ENCODE results near the gene ROCK1.

ROCK1 gene

DNA sequence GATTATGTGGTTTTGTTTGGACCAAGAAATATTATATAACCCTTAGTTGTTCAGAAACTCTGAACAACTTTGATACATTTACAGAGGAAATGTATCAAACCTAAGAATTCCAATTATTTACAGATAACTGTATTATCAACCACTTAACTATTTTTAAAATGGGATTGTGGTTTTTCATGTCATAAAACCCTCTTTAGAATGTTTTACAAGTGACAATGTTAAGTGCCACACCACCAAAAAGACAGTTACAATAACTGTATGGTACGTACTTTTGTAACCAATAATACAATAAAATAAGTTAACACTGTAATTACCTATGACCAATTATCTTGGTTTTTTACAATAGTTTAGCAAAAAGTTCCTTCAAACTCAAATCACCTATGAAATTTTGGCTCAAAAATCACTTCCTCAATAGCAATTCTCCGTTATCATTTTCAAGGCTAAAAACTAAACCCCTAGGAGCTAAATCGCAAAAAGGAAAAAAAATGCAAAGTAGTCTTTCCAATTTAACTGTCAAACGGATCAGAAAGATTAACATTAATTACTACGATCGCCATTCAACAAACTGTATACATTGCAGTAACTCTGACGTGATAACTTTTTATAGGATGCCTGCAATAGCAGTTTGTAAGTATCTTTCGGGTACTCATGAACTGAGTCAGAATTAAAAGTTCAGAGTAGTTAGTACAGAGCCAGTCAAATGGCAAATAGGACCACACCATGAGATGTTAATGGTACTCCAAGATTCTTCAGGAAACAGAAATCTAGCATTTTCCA is 1.5 kb downstream of the ROCK1 start:
- in situ Hi-C loops (cut with HindIII; ENCODE audit: low sequenced_read_pairs) = no loop called here

DNA sequence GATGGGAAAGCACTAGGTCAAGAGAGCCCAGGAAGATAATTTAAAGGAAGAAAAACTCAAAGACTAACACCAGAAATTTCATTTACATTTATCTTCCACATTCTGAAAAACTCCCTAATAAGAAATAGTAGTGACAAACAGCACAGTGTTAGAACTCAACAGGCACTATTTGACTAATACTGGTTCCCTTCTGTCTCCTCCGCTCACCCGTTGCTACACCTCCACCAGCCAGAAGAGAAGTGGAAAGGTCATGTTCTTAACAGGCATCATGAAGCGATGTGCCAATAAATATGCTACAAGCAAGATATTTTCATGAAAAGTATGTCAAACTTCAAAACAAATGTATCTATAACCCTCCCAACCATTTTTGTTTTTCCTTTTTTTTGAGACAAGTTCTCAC is 5.7 kb downstream of the ROCK1 start:
- in situ Hi-C loops (cut with HindIII; ENCODE audit: low sequenced_read_pairs) = no loop called here

DNA sequence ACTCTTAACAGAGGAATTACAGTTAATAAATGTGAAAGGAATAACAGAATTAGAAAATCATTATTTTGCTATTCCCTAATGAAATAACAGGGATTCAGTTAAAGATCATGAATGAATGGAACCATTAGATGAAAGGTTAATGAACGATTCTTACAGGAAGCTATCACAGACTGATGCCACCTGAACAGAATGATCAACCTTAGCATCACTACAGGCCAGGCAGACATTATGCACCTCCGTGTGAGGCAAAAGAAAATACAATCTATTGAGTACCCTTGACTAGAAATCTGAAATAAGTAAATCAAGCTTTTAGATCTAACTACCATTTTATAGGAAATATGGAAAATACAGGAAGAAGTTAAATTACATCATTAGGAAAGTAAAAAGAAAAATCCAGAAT is 10.4 kb downstream of the ROCK1 start:
- in situ Hi-C loops (cut with HindIII; ENCODE audit: low sequenced_read_pairs) = no loop called here

DNA sequence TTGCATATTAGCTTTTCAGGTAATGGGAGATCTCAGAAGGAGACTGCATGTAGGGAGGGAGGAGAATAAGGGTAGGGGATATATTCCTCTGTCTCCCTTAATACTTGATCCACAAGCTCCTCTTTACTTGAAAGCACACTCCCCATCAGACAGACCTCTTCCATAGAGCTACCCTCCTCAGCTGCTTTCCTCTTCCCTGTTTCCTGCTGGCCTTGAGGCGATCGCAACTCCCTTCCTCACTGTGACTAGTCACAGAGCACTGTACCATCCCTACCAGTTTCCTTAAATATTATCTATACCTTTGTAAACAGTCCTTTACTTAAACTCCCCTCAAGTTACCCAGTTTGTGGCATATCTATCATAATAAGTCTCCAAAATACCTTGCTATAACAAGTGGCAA is 10.9 kb downstream of the ROCK1 start:
- in situ Hi-C loops (cut with HindIII; ENCODE audit: low sequenced_read_pairs) = no loop called here

DNA sequence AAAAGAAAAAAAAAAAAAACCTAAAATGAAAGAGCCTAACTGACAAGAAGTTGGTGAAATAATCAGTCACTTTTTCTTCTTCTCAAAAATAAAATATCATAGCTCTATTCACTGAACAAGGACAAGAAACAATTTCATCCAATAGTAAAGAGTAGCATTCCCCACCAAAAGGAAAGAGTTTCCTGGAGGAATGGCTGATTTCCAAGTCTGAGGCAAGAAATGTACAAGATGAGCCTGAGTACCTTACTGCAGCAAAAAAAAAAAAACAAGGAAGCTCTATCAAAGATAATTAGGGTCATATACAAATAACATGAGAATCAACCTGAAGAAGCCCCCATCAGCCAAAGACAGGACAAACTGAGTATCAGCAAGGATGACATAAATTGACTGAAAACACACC is 11.5 kb downstream of the ROCK1 start:
- in situ Hi-C loops (cut with HindIII; ENCODE audit: low sequenced_read_pairs) = no loop called here

DNA sequence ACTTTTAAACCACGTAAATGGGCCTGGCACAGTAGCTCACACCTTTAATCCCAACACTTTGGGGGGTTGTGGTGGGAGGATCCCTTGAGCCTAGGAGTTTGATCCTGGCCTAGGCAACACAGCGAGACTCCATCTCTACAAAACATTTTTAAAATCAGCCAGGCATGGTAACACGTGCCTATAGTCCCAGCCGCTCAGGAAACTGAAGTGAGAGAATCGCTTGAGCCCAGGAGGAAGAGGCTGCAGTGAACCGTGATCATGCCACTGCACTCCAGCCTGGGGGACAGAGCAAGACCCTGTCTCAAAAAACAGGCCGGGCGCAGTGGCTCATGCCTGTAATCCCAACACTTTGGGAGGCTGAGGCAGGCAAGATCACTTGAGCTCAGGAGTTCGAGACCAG is 12.2 kb downstream of the ROCK1 start:
- in situ Hi-C loops (cut with HindIII; ENCODE audit: low sequenced_read_pairs) = no loop called here

DNA sequence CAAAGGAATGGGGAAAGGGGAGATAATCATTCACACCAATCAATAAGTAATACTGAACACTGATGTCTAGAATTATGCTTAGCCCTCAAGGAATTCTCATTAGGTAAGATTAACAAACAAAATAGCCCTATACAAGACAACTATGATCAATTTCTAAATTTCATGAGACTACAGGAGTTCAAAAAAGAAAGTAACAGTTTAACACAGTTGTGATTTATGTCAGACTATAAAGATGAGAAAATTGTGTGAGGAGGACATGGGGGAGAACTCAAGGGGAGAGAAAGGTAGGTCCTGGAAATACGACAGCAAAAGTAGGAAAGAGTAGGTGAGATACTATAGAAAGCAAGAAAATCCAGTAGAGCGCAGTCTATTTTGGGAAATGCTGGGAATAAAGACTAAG is 14.9 kb downstream of the ROCK1 start:
- in situ Hi-C loops (cut with HindIII; ENCODE audit: low sequenced_read_pairs) = no loop called here

DNA sequence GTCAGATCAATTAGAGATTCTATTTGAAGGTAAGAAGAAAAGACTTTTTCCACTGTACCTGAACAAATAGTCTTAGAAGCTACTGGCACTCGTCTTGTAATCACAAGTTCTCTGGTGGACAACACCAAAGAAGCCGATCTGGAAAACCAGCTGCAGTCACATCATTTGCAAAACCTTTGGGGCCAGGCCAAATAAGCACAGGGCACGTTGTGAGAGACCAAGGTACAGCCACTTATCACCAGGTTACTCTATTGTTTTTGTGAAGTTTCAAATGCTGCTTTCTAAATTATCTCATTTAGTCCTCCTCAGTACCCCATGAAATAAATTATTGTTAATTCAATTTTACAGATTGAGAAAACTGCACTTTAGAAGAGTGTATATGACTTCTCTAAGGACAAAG is 18.5 kb downstream of the ROCK1 start:
- in situ Hi-C loops (cut with HindIII; ENCODE audit: low sequenced_read_pairs) = no loop called here

DNA sequence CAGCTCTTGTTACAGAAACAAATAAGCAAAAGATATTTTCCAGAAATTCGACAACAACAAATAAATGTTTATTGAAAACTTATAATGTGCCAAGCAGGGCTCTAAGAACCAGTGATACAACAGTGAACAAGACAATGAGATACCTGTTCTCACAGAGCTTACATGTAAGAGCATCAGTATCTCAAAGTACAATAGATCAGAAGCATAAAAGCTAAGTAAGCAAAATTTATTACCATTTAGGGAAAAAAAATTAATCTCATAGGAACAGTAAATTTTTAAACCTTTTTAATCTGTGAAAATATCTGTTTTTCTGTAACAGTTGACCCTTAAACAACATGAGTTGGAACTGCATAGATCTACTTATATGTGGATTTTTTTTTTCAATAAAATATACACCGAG is 20.9 kb downstream of the ROCK1 start:
- in situ Hi-C loops (cut with HindIII; ENCODE audit: low sequenced_read_pairs) = no loop called here

DNA sequence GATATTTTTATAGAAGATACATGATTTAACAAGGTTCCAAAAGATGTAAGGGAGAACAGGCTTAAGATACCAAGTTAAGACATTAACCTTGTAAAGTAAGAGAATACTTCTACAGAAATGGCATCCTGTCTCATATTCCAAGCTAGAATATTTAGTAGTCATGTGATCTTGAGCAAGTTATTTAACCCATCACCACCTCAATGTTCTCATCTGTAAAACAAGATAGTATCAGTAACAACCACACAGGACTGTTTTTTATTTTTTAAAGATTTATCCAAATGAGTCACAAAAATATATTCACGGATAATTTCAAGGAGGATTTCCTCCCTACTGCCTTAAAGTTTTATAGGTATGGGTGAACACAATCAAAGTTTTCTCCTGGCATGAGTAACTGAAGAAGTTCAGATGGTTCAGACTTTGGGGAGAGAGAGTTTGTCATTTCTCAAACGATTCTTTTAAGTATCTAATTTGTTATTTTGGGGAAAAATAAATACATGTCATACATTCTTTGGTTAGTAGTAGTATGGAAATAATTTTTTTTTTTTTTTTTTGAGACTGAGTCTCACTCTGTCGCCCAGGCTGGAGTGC is 25.9 kb downstream of the ROCK1 start:
- in situ Hi-C loops (cut with HindIII; ENCODE audit: low sequenced_read_pairs) = no loop called here

DNA sequence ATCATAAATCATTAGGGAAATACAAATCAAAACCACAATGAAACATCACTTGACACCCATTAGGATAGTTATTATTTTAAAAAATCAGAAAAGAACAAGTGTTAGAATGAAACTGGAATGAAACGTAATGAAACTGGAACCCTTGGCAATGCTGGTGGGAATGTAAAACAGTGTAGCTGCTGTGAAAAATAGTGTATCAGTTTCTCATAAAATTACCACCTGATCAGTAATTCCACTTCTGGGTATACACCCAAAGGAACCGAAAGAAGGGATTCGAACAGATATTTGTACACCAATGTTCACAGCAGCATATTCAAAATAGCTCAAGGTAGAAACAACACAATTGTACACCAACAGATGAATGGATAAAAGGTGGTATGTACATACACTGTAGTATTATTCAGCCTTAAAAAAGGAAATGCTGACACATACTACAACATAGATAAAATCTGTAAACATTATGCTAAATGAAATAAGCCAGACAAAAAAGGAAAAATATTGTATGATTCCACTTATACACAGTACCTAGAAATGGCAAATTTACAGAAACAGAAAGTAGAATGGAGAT is 27.0 kb downstream of the ROCK1 start:
- in situ Hi-C loops (cut with HindIII; ENCODE audit: low sequenced_read_pairs) = no loop called here

DNA sequence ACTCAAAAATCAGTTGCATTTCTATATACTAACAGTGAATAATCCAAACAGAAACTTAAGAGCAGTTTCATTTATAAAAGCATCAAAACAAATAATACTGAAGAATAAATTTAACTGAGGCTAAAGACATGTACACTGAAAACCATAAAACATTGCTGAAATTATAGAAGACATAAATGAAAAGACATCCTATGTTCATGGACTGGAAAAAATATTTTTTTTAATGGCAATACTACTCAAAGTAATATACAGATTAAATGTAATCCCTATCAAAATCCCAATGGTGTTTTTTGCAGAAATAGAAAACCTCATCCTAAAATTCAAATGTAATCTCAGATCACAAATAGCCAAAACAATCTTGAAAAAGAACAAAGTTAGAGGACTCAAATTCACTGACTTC is 28.6 kb downstream of the ROCK1 start:
- in situ Hi-C loops (cut with HindIII; ENCODE audit: low sequenced_read_pairs) = no loop called here

DNA sequence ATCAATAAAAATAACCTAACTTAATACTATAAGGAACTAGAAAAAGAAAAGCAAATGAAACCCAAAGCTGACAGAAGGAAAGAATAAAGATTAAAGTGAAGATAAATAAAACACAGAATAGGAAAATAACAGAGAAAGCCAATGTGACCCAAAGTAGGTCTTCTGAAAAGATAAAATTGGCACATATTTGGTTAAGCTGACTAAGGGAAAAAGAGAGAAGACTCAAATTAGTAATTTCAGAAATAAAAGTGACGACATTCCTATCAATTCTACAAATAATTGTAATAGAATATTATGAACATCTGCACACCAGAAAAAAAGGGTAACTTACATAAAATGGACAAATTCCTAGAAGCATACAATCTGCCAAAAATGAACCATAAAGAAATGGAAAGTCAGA is 30.2 kb downstream of the ROCK1 start:
- in situ Hi-C loops (cut with HindIII; ENCODE audit: low sequenced_read_pairs) = no loop called here

DNA sequence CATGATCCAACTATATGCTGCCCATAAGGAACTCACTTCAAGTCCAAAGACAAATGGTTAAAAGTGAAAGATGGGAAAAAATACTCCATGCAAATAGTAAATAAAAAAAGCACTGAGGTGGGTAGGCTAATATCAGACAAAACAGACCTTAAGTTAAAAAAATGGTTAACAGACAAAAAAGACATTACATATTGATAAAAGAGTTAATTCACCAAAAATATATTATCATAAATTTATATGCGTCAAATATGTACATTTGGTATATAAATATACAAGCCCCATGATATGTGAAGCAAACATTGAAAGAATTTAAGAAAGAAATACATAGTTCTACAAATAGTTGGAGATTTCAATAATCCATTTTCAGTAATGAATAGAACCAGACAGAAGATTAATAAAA is 31.0 kb downstream of the ROCK1 start:
- in situ Hi-C loops (cut with HindIII; ENCODE audit: low sequenced_read_pairs) = no loop called here

DNA sequence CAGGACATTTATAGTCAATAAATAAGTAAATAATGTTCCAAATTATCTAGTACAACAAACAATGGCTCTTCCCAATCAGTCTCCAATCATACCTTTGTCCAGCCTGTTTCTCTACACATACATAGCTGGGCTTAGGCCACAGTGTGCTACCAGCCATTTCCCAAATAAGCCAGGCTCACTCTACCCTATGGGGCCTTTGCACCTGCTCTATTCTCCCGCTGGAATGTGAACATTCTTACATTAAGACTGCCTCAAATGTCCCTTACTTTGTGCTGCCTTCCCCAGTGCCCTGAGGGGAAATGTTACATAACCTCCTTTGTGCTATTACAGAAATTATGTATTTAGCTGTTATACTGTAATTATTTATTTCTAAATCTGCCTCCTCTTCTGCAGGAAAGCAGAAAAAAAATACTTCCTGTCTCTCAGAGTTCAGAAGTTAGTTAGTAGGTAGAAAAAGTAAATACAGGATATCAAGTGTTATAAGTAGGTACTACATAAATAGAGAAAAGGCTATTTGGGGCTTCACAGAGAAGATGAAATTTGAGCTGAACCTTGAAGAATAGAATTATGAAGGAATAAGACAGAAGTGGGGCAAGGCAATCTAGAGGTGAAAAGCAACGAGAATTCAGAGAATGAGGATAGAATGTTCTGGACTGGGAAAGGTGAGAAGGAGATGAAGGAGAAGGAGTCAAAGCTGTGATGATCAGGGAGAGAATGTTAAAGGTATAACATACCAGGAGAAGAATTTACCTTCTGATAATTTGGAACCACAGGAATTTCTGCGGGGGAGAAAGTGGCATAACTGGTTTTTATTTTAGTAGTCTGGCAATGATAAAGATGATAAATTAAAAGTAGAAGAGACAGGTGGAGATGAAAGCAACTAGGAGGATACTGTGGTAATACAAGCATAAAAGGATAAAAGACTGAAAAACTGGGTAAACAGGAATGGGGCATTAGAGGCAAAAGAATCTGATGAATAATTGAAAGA is 37.0 kb downstream of the ROCK1 start:
- in situ Hi-C loops (cut with HindIII; ENCODE audit: low sequenced_read_pairs) = no loop called here

DNA sequence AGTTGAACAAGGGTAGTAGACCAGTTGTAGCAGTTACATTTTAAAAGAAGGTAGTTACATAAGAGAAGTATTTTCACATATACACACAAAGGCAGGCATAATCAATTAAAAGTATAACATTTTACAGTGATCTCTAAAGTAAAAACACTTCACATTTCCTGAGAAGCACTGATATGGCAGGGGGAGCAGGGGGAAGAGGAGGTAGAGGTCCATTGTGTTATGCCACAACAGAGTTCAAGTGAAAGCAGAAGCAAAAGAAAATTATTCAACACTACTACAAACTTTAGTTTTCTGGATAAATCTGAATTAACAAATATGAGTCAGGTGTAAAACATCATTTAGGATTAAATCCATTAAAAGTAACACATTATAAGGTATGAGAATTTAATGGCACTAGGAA is 38.4 kb downstream of the ROCK1 start:
- in situ Hi-C loops (cut with HindIII; ENCODE audit: low sequenced_read_pairs) = no loop called here

DNA sequence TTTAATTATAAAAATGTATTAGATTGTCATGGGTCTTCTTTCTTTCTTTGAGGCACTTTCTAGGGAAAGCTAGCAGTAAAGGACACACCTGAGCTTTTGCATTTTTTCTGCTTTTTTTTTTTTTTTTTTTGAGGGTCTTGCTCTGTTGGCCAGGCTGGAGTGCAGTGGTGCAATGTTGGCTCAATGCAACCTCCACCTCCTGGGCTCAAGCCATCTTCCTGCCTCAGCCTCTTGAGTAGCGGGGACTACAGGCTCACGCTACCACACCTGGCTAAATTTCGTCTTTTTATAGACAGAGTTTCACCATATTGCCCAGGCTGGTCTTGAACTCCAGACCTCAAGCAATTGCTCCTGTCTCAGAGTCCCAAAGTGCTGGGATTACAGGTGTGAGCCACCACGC is 40.5 kb downstream of the ROCK1 start:
- in situ Hi-C loops (cut with HindIII; ENCODE audit: low sequenced_read_pairs) = no loop called here

DNA sequence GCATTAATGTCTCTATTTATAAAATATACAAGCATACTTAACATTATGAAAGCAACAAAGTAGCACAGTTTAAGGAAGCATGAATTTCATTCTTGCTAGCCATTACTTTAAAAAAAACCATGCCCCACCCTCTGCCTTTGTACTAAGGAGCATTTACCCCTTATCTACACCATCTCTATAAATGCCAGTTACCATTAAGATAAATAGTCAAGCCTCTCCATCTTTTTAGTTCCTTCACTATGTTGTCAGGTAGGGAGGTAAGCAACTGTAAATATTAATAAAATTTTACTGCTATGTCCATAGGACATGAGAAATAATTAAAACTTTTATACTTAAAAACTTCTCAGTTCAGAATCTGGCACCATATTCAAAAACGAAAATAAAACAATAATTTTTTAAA is 42.1 kb downstream of the ROCK1 start:
- in situ Hi-C loops (cut with HindIII; ENCODE audit: low sequenced_read_pairs) = no loop called here

DNA sequence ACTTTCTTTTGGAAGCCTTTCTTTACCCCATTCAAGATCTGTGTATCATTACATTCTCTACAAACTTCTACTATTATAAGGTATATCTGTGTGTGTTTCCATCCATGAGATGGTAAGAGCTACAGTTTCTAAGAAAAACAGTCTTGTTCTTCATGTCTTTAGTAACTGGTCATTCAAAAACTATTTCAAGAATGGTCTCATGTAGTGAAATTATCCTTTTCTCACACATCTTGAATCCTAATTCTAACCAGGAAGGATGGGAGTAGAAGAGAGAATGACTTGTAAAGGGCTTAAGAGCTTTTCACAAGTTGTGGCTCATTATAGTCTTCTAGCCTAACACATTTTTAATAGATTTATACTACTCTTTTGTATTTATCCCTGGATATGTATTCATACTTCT is 47.3 kb downstream of the ROCK1 start:
- in situ Hi-C loops (cut with HindIII; ENCODE audit: low sequenced_read_pairs) = no loop called here

DNA sequence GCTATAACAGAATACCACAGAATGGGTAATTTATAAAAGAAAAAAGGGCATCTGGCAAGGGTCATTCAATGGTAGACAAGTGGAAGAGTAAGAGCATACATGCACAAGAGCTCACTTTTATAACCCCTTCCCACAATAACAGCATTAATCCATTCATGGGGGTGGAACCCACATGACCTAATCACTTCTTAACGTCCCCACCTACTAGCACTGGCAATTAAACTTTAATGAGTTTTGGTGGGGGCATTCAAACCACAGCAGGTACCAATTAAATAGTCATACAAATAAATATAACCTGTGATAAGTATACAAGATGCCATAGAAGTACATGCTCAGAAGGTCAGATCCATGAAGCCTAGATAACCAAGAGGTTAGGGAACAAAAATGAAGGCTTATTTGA is 48.6 kb downstream of the ROCK1 start:
- in situ Hi-C loops (cut with HindIII; ENCODE audit: low sequenced_read_pairs) = no loop called here

DNA sequence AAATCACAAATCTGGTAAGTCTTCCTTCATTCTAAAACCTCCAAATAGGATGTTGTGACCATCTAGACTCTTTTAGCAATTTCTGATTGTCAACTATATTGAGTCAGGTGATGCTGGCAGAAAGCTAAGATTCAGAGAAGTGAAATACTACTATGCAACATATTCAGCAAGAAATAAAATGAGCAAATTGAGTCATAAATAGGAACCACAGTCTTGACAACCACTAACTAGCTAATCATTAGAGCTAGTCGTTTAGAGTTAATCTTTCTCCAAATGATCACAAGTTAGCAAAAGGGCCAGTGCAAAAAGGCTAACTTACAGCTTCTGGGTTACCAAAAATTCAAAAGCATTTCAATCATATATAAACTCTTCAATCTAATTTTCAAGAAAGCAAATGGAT is 54.5 kb downstream of the ROCK1 start:
- in situ Hi-C loops (cut with HindIII; ENCODE audit: low sequenced_read_pairs) = no loop called here

All from DLD1 (cell line).